ENCODE data around the gene ZNG1A.
A peak's percentile ranks its signal among the peaks of the same experiment; 100 is the strongest.
"Not testable (repeated sequence)": the region's sequence is repeated elsewhere in the genome, so short reads cannot be mapped to it uniquely, and the experiment has no call there.

ZNG1A gene

DNA sequence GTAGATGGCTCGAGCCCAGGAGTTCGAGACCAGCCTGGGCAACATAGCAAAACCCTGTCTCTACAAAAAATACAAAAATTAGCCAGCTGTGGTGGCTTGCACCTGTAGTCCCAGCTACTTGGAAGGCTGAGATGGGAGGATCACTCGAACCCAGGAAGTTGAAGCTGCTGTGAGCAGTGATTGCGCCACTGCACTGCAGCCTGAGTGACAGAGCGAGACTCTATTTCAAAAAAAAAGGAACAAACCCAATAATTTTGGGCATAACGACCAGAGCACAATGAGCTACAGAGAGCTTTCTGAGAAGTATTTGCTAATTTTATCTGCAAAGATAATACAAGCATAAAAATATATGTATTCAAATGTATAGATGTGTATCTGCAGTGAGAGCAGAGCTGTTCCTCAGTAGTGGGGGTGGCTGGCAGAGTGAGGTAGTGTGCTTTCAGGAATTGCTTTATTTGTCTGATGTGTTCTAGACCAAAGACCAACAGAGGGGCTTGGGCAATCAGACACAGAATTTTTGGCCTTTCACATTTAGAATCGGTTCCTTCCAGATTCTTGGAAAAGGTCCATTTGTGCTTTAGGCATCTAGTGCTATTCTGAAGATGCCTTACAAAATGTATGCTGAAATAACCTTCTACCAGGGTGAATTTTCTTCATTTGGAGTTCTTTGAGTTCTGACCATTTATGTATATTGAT, 41.0 kb upstream of the ZNG1A start:
- CTCF ChIA-PET: no interaction called here
- POLR2A ChIA-PET: no interaction called here
- TF ChIP-seq ARNT (IDR thresholded peaks at IDR 0.05) (no peak), ELF4 (IDR thresholded peaks at IDR 0.05) (no peak), L3MBTL2 (conservative IDR thresholded peaks at IDR 0.05) (no peak), FOXK2 (IDR thresholded peaks at IDR 0.05) (no peak), NFRKB (IDR thresholded peaks at IDR 0.05) (no peak), LEF1 (IDR thresholded peaks at IDR 0.05; ENCODE audit: borderline replicate concordance) (no peak), HDGF (IDR thresholded peaks at IDR 0.05; ENCODE audit: borderline replicate concordance) (no peak), SP1 (IDR thresholded peaks at IDR 0.05) (no peak), SUZ12 (IDR thresholded peaks at IDR 0.05) (no peak), ZNF384 (IDR thresholded peaks at IDR 0.05) (no peak), FOXA1 (IDR thresholded peaks at IDR 0.05) (no peak), BHLHE40 (IDR thresholded peaks at IDR 0.05; ENCODE audit: borderline replicate concordance) (no peak), TARDBP (IDR thresholded peaks at IDR 0.05) (no peak)
- TF ChIP-seq, protein P1, sequence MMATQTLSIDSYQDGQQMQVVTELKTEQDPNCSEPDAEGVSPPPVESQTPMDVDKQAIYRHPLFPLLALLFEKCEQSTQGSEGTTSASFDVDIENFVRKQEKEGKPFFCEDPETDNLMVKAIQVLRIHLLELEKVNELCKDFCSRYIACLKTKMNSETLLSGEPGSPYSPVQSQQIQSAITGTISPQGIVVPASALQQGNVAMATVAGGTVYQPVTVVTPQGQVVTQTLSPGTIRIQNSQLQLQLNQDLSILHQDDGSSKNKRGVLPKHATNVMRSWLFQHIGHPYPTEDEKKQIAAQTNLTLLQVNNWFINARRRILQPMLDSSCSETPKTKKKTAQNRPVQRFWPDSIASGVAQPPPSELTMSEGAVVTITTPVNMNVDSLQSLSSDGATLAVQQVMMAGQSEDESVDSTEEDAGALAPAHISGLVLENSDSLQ (IDR thresholded peaks at IDR 0.05): no peak
- DNase-seq (ENCODE audit: extremely low spot score): no peak

DNA sequence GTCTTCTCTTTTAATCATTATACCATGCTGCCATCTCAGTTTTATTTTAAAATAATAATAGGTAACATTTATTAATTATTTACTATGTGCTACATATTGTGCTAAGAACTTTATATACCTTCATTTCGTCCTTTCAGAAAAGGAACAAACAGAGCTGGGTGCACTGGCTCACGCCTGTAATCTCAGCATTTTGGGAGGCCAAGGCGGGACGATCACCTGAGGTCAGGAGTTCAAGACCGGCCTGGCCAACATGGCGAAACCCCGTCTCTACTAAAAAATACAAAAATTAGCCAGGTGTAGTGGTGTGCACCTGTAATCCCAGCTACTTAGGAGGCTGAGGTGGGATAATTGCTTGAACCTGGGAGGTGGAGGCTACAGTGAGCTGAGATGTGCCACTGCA, 40.2 kb upstream of the ZNG1A start:
- POLR2A ChIA-PET; DNase-seq (ENCODE audit: extremely low spot score); CTCF ChIA-PET: not testable (repeated sequence)

DNA sequence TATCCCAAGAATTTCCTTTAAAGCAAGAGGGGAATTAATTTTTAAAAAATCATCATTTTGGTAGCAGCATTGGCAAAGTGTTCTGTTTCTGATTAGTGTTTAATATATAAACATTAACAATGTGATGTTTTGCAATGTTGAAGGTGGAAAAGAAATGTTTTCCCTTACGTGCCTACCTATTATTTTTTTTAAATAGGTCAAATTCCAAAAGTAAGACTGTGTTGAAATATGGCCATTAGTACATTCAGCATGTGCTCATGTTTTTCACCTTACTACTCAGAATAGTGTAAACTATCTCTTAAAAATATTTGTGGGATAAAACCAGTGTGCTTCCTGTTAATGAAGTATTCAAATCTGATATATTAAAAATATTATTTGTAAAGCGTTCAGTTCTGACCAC, 39.1 kb upstream of the ZNG1A start:
- DNase-seq (ENCODE audit: extremely low spot score): no peak
- POLR2A ChIA-PET: no interaction called here
- TF ChIP-seq ARNT (IDR thresholded peaks at IDR 0.05): no peak
- TF ChIP-seq FOXM1 (IDR thresholded peaks at IDR 0.05; ENCODE audit: borderline replicate concordance): no peak
- no peak for TF ChIP-seq BHLHE40 (IDR thresholded peaks at IDR 0.05; ENCODE audit: borderline replicate concordance)
- TF ChIP-seq HDGF (IDR thresholded peaks at IDR 0.05; ENCODE audit: borderline replicate concordance): no peak
- no peak for TF ChIP-seq ELF4 (IDR thresholded peaks at IDR 0.05)
- no peak for TF ChIP-seq ZNF384 (IDR thresholded peaks at IDR 0.05)
- no peak for TF ChIP-seq SUZ12 (IDR thresholded peaks at IDR 0.05)
- TF ChIP-seq TARDBP (IDR thresholded peaks at IDR 0.05): no peak
- no peak for TF ChIP-seq SP1 (IDR thresholded peaks at IDR 0.05)
- TF ChIP-seq CTBP1 (IDR thresholded peaks at IDR 0.05; ENCODE audit: borderline replicate concordance): no peak
- no peak for TF ChIP-seq NFRKB (IDR thresholded peaks at IDR 0.05)
- CTCF ChIA-PET: no interaction called here

DNA sequence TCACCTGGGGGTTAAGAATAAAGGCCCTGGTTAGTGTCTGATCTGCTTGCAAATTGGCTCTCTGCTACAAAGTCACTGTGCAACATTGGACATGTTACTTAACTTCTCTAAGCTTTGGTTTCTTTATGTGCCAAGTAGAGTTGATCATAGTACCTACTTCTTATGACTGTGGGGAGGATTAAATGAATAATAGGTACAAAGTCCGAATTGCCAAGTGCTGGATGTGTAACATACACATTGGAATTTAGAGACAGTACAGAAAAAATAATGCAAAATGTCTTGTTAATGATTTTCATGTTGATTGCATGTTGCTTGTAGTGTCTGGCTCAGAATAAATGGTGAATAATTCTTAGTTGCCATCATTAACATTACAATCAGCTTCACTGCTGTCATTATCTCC, 38.0 kb upstream of the ZNG1A start:
- TF ChIP-seq NFRKB (IDR thresholded peaks at IDR 0.05) (no peak), ARNT (IDR thresholded peaks at IDR 0.05) (no peak), FOXA1 (IDR thresholded peaks at IDR 0.05) (no peak), ZNF384 (IDR thresholded peaks at IDR 0.05) (no peak), HDGF (IDR thresholded peaks at IDR 0.05; ENCODE audit: borderline replicate concordance) (no peak), BHLHE40 (IDR thresholded peaks at IDR 0.05; ENCODE audit: borderline replicate concordance) (no peak), SUZ12 (IDR thresholded peaks at IDR 0.05) (no peak)
- POLR2A ChIA-PET: no interaction called here
- no peak for DNase-seq (ENCODE audit: extremely low spot score)
- CTCF ChIA-PET: no interaction called here

DNA sequence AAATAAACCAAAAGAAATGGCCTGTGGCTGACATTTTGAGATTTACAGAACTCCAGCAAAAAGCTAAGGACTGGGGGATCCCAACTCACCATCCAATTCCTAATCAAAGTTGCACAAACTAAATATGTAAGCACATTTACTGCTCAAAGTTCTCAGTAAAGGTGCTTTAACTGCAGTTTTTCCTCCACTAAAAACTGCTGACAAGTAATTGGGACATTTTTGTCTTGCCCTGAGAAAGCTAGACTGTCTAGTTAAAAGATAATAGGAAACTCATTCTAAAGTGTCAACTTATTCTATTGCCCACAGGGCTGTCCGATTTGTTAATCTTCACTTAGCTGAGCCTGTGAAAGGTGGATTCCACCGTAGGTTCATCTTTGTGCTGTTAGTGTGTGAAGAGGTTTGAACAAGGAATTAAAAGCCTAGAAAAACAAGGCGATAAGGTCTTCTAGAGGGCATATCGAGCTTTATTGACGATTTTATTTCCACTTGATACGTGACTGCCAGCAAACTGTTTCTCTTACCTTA, 36.8 kb upstream of the ZNG1A start:
- POLR2A ChIA-PET: interaction anchor here (1.0 kb wide), 1 partner anchor 13 kb away, joined by 3 read pairs; no protein-coding TSS in a partner anchor
- no peak for DNase-seq (ENCODE audit: extremely low spot score)
- TF ChIP-seq FOXK2 (IDR thresholded peaks at IDR 0.05) (no peak), NFRKB (IDR thresholded peaks at IDR 0.05) (no peak), CTBP1 (IDR thresholded peaks at IDR 0.05; ENCODE audit: borderline replicate concordance) (no peak)
- CTCF ChIA-PET: no interaction called here

DNA sequence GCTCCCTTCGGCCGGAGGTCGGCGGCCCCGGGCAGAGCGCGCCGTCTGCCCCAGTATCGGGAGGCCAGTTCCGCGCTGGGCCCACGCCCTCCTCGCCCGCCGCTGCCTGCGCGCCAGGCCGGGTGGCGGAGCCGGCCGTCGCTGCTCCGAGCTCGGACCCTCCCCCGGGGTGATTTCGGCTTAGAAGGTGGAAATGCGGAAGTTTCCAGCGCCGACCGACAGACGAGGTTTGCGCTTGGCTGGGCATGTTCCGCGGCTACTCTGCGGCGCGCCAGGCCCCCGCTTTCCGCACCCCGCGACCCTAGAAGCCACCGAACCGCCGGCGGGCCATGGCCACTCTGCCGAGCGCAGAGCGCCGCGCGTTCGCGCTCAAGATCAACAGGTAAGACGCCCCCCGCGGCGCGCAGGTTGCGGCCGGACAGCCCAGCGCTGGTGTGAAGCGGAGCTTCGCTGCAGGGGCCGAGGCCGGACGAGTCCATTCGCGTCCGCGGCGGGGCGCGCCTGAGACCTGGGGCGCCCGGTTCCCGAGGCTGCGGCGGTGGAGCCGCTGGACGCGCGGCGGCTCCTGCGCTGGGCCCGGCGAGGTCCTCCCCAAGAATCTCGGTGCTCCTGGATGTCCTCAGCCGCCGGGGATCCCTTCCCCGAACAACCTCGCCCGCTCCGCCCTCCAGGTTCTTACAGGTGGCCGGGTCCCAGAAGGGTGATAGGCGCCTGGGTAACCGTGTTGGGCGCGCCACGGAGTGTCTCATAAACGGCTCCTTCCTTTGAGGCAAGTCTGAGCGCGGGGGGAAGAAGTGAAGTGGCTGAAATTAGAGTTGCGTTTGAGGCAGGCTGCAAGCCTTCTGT, 36.0 kb upstream of the ZNG1A start, which contains the start of gene DOCK8:
Gene DOCK8, plus strand, starts transcription at position 218 of the 846 bp plus-strand sequence. Its CDS starts 112 bp downstream, at position 330.
- TF ChIP-seq L3MBTL2 (conservative IDR thresholded peaks at IDR 0.05): peak; percentile 8; the same call in 1 of the 2 replicates
- TF ChIP-seq FOXM1 (IDR thresholded peaks at IDR 0.05; ENCODE audit: borderline replicate concordance): no peak
- CTCF ChIA-PET: no interaction called here
- peak; percentile 53 for DNase-seq (ENCODE audit: extremely low spot score)
- POLR2A ChIA-PET: interaction anchor here (1.0 to 1.5 kb wide), 2 partner anchors 9 to 14 kb away, joined by 3 to 6 read pairs; no protein-coding TSS in a partner anchor

DNA sequence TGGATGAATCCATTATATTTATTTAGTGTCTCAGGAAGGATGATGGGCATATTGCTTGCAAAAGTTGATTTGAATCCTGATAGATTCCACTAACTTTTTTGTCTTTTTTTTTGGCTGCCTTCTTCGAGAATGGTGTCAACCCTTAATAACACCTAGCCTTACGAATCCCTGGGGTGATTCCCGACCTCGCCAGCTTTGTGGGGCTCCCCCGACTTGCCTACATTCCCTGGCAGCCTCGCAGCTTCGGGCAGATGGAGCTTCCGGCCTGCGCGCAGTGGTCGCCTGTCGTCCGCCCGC, 35.4 kb upstream of the ZNG1A start:
- TF ChIP-seq L3MBTL2 (conservative IDR thresholded peaks at IDR 0.05) (peak; percentile 56; the same call in 1 of the 2 replicates), TARDBP (IDR thresholded peaks at IDR 0.05) (no peak)
- ChIA-PET POLR2A (interaction anchor here (1.5 kb wide), 1 partner anchor 9 kb away, joined by 6 read pairs; no protein-coding TSS in a partner anchor), CTCF (no interaction called here)
- no peak for DNase-seq (ENCODE audit: extremely low spot score)

DNA sequence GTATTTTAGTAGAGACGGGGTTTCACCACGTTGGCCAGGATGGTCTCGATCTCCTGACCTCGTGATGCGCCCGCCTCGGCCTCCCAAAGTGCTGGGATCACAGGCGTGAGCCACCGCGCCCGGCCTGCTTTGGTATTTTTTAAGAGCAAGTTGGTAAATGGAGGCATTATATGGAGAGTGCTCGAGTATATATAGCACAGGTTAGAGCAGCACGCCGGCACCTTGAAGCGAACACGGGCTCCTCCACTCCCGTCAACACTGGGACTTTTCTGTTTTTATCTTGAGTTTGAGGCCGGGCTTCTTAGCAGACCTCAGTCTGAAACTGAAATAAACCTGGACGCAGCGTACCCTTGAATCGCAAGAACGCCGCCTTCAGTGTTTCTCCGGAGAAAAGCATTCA, 35.0 kb upstream of the ZNG1A start:
- CTCF ChIA-PET: not testable (repeated sequence)
- POLR2A ChIA-PET: interaction anchor here (1.5 kb wide), 1 partner anchor 10 kb away, joined by 6 read pairs; no protein-coding TSS in a partner anchor

More for the DNA sequence above, 35.0 kb upstream of the ZNG1A start:
- not testable (repeated sequence) for DNase-seq (ENCODE audit: extremely low spot score)

All from HEK293T (cell line).